Retinal pigment epithelial cell (primary cell): Measurements from ENCODE around the gene PLD1.

Experiments used
- DNase-seq: peaks from one replicate; pipeline ENCODE4 v3.0.0-alpha.2; 2010; ENCODE audit warnings: low read depth
- H3K4me3 ChIP-seq: 2 replicates; pipeline ENCODE4 v1.5.1; 2011; ENCODE audit warnings: mild to moderate bottlenecking, low read length, control low read depth, moderate library complexity
- CTCF ChIP-seq: conservative IDR thresholded peaks from 2 replicates; pipeline ENCODE4 v1.5.1; 2011; ENCODE audit warnings: low read depth, low read length, control low read depth, inconsistent platforms

Gene PLD1

GRCh38 chr3:171690281-171690680 lies 120.0 kb downstream of the PLD1 start:
- no peak for DNase-seq
- no peak for TF ChIP-seq CTCF
- H3K4me3 ChIP-seq, result no peak overlapping the region

GRCh38 chr3:171688593-171688992 lies 121.7 kb downstream of the PLD1 start:
- DNase-seq, result no peak
- H3K4me3 ChIP-seq, result no peak overlapping the region
- TF ChIP-seq CTCF, result no peak

- no peak for DNase-seq
- no peak overlapping the region for H3K4me3 ChIP-seq
- TF ChIP-seq CTCF, result no peak
Observed at GRCh38 chr3:171688002-171688401, 122.3 kb downstream of the PLD1 start.

GRCh38 chr3:171687581-171687980 lies 122.7 kb downstream of the PLD1 start:
- no peak for TF ChIP-seq CTCF
- no peak for DNase-seq
- no peak overlapping the region for H3K4me3 ChIP-seq

GRCh38 chr3:171687064-171687463 lies 123.2 kb downstream of the PLD1 start:
- no peak for TF ChIP-seq CTCF
- DNase-seq, result no peak
- H3K4me3 ChIP-seq, result no peak overlapping the region

- no peak for TF ChIP-seq CTCF
- no peak for DNase-seq
- H3K4me3 ChIP-seq, result no peak overlapping the region
Observed at GRCh38 chr3:171685116-171685895, 125.0 kb downstream of the PLD1 start.

GRCh38 chr3:171684221-171684620 lies 126.1 kb downstream of the PLD1 start:
- DNase-seq, result no peak
- no peak for TF ChIP-seq CTCF
- H3K4me3 ChIP-seq, result no peak overlapping the region
